GM12892 (cell line): Measurements from ENCODE around the gene CEACAM5.

Experiments used
- POLR2A ChIP-seq: IDR thresholded peaks from 2 replicates; pipeline ENCODE4 v1.6.1; 2011; ENCODE audit warnings: low read depth, low read length, control low read depth
- POLR2AphosphoS5 ChIP-seq: IDR thresholded peaks from 2 replicates; pipeline ENCODE4 v1.6.1; 2011; ENCODE audit warnings: low read depth, low read length, control low read depth
- TAF1 ChIP-seq: IDR thresholded peaks from 2 replicates; pipeline ENCODE4 v1.6.1; 2011; ENCODE audit warnings: low read depth, mild to moderate bottlenecking, control low read depth, low read length, borderline replicate concordance

DNA sequence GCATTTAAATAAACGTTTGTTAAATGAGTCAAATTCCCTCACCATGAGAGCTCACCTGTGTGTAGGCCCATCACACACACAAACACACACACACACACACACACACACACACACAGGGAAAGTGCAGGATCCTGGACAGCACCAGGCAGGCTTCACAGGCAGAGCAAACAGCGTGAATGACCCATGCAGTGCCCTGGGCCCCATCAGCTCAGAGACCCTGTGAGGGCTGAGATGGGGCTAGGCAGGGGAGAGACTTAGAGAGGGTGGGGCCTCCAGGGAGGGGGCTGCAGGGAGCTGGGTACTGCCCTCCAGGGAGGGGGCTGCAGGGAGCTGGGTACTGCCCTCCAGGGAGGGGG lies 8.5 kb upstream of the CEACAM5 start:
- TF ChIP-seq POLR2A (no peak), POLR2AphosphoS5 (no peak), TAF1 (no peak)
